Right kidney (tissue), 1 donor: ENCODE measurements around the gene GLYATL3.

ENCODE experiments used
- DNase-seq: peaks from one replicate; pipeline ENCODE4 v3.0.0-alpha.2; 2016

GLYATL3 gene

GRCh38 chr6:49514571-49515484 lies 15.1 kb downstream of the GLYATL3 start:
- DNase-seq: no peak

GRCh38 chr6:49515485-49516146 lies 15.9 kb downstream of the GLYATL3 start:
- no peak for DNase-seq

GRCh38 chr6:49516147-49516505 lies 16.4 kb downstream of the GLYATL3 start:
- DNase-seq: no peak

- DNase-seq: no peak
Observed at GRCh38 chr6:49517919-49518318, 18.2 kb downstream of the GLYATL3 start.

- DNase-seq: no peak
Observed at GRCh38 chr6:49519660-49520059, 19.9 kb downstream of the GLYATL3 start.

- no peak for DNase-seq
Observed at GRCh38 chr6:49522710-49523593, 23.2 kb downstream of the GLYATL3 start.

GRCh38 chr6:49523901-49524300 lies 24.2 kb downstream of the GLYATL3 start:
- DNase-seq: no peak

- no peak for DNase-seq
Observed at GRCh38 chr6:49524541-49524940, 24.8 kb downstream of the GLYATL3 start.

GRCh38 chr6:49526598-49526997 lies 26.9 kb downstream of the GLYATL3 start:
- no peak for DNase-seq

- no peak for DNase-seq
Observed at GRCh38 chr6:49527320-49527719, 27.6 kb downstream of the GLYATL3 start.

- DNase-seq: no peak
Observed at GRCh38 chr6:49528571-49528970, 28.8 kb downstream of the GLYATL3 start.

- DNase-seq: no peak
Observed at GRCh38 chr6:49530141-49530776, 30.5 kb downstream of the GLYATL3 start.

- peak; percentile 11 for DNase-seq
Observed at GRCh38 chr6:49531774-49532569, 32.2 kb downstream of the GLYATL3 start.

- DNase-seq: no peak
Observed at GRCh38 chr6:49535795-49536194, 36.1 kb downstream of the GLYATL3 start.

- no peak for DNase-seq
Observed at GRCh38 chr6:49539102-49539501, 39.4 kb downstream of the GLYATL3 start.

- no peak for DNase-seq
Observed at GRCh38 chr6:49540614-49541013, 40.9 kb downstream of the GLYATL3 start.

GRCh38 chr6:49541210-49541724 lies 41.5 kb downstream of the GLYATL3 start:
- no peak for DNase-seq

GRCh38 chr6:49541936-49542335 lies 42.2 kb downstream of the GLYATL3 start:
- no peak for DNase-seq

GRCh38 chr6:49543087-49543858 lies 43.5 kb downstream of the GLYATL3 start:
- no peak for DNase-seq

- DNase-seq: no peak
Observed at GRCh38 chr6:49546331-49546730, 46.6 kb downstream of the GLYATL3 start.
